H1 (cell line): Measurements from ENCODE around the gene KIAA1755. TPM values are rescaled to one million over a fixed set of nuclear protein-coding genes. Genes with fewer than 3 reads are reported as not detected.

Experiments used
- CREB1 ChIP-seq: IDR thresholded peaks from 2 replicates; pipeline ENCODE4 v1.6.1; 2012; ENCODE audit warnings: inconsistent platforms
- POU5F1 ChIP-seq: IDR thresholded peaks from 2 replicates; pipeline ENCODE4 v1.6.1; 2011; ENCODE audit warnings: low read depth, mild to moderate bottlenecking, low read length, moderate library complexity
- polyA plus RNA-seq, 7 experiments: library from polyadenylated mRNA; depleted of rRNA in 3 of 7; stranded (reverse) in 5 of 7; unstranded in 2 of 7; fragments of >200 nt in 5 of 7; fragments of 200-250 nt in 2 of 7; gene quantifications; 1 replicate in 5 of 7; 2 replicates in 1 of 7; 4 replicates in 1 of 7; pipeline versions ENCODE4 v1.2.1 to v1.2.3, GENCODE V29; 2011 to 2013; ENCODE audit warnings: missing spikeins in 2 of 7, mixed read lengths in 2 of 7
- total RNA-seq: library from RNA; stranded (reverse); fragmentation: NEBNext Ultra II Directional; extraction: Animal tissue kit (Norgen Biotek cat#: 25700); gene quantifications from 2 replicates; pipeline ENCODE4 v1.2.1, GENCODE V29; 2021

Gene KIAA1755
- total and polyA plus RNA-seq, 2 of the 8 experiments (the other 6 are each of a cell fraction or from before 2014, with no cell fraction given): 0.23 TPM; not detected in 1

DNA sequence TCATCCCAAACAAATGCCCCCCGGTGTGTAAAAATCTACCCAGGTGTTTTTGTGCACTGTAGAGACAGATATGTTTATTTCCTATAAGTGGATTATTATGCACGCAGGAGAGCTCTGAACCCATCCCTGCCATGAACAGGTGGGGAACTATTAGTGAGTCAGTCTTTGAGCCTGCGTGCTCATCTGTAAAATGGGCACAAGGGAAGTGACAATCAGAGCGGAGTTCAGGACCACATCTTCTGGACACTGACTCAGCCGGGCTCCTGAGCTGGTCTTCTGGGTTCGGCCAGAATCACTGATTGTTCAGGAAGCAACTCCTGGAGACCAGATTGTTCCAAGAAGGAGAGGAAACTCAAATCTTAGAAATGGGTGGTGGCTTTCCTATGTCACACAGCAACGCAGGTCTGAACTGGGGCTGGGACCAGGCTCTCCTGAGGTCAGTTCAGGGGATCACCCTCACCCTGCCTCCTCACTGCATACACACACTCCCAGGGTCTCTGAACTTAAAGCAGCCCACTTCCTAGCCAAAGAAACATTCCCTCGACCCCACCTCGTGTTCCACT, 68.1 kb downstream of the KIAA1755 start (continued):
- TF ChIP-seq POU5F1 (no peak), CREB1 (no peak)
